Measurements from ENCODE around the gene ABCC1.
"Not testable (repeated sequence)": the region's sequence is repeated elsewhere in the genome, so short reads cannot be mapped to it uniquely, and the experiment has no call there.

GRCh38 chr16:16104132-16104803, 154.9 kb downstream of the ABCC1 start:
- TF ChIP-seq CTCF (IDR thresholded peaks at IDR 0.05; ENCODE audit: poor library complexity, severe bottlenecking); EP300 (conservative IDR thresholded peaks at IDR 0.05; ENCODE audit: poor library complexity, severe bottlenecking); TAF1 (IDR thresholded peaks at IDR 0.05; ENCODE audit: low read depth); MXI1 (conservative IDR thresholded peaks at IDR 0.05; ENCODE audit: poor library complexity, severe bottlenecking); SMC3 (conservative IDR thresholded peaks at IDR 0.05; ENCODE audit: poor library complexity); POLR2AphosphoS5 (IDR thresholded peaks at IDR 0.05); RAD21 (conservative IDR thresholded peaks at IDR 0.05): not testable (repeated sequence)
